ENCODE data around the gene PHC3. TPM values are rescaled to one million over a fixed set of nuclear protein-coding genes. Genes with fewer than 3 reads are reported as not detected.
"Not testable (repeated sequence)": the region's sequence is repeated elsewhere in the genome, so short reads cannot be mapped to it uniquely, and the experiment has no call there.

Gene PHC3
- polyA plus RNA-seq, 2 of the 4 experiments (the other 2 are of a cell fraction) = 10.8 to 49.1 TPM

GRCh38 chr3:170211668-170212067 is 30.1 kb upstream of the PHC3 start:
- TF ChIP-seq SMC3 (IDR thresholded peaks at IDR 0.05) (no peak), NR3C1 (IDR thresholded peaks at IDR 0.05) (no peak), MAFK (IDR thresholded peaks at IDR 0.05; ENCODE audit: partially characterized antibody) (no peak), CBX2 (IDR thresholded peaks at IDR 0.05; ENCODE audit: borderline replicate concordance, low read depth) (no peak), KDM5A (IDR thresholded peaks at IDR 0.05) (no peak), EHMT2 (IDR thresholded peaks at IDR 0.05; ENCODE audit: low read depth) (no peak), CHD4 (IDR thresholded peaks at IDR 0.05; ENCODE audit: borderline replicate concordance) (no peak), PBX3 (IDR thresholded peaks at IDR 0.05) (no peak), FOSL2 (IDR thresholded peaks at IDR 0.05) (no peak), FOSL2 (CRISPR knock-in tag; IDR thresholded peaks at IDR 0.05) (no peak), ZC3H11A (IDR thresholded peaks at IDR 0.05) (no peak)
- TF ChIP-seq, protein P1, sequence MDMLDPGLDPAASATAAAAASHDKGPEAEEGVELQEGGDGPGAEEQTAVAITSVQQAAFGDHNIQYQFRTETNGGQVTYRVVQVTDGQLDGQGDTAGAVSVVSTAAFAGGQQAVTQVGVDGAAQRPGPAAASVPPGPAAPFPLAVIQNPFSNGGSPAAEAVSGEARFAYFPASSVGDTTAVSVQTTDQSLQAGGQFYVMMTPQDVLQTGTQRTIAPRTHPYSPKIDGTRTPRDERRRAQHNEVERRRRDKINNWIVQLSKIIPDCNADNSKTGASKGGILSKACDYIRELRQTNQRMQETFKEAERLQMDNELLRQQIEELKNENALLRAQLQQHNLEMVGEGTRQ (IDR thresholded peaks at IDR 0.05) = no peak
- TF ChIP-seq, protein P2, sequence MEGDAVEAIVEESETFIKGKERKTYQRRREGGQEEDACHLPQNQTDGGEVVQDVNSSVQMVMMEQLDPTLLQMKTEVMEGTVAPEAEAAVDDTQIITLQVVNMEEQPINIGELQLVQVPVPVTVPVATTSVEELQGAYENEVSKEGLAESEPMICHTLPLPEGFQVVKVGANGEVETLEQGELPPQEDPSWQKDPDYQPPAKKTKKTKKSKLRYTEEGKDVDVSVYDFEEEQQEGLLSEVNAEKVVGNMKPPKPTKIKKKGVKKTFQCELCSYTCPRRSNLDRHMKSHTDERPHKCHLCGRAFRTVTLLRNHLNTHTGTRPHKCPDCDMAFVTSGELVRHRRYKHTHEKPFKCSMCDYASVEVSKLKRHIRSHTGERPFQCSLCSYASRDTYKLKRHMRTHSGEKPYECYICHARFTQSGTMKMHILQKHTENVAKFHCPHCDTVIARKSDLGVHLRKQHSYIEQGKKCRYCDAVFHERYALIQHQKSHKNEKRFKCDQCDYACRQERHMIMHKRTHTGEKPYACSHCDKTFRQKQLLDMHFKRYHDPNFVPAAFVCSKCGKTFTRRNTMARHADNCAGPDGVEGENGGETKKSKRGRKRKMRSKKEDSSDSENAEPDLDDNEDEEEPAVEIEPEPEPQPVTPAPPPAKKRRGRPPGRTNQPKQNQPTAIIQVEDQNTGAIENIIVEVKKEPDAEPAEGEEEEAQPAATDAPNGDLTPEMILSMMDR (IDR thresholded peaks at IDR 0.05) = no peak
- FAIRE-seq (no peak), ATAC-seq (no peak), DNase-seq (ENCODE audit: low read depth in 1 of 2, low spot score in 1 of 2) (no peak)
- ChIA-PET POLR2A (interaction anchor here (0.6 kb wide), 1 partner anchor 39 kb away, joined by 3 read pairs; no protein-coding TSS in a partner anchor), CTCF (interaction anchor here (0.9 to 1.1 kb wide), 2 partner anchors 22 to 288 kb away, joined by 3 read pairs; no protein-coding TSS in a partner anchor)
- Histone ChIP-seq H3K4me1 (no peaks in the 10 kb centered on the region), H3K4me3 (no peak overlapping the region), H3K27ac (no peak overlapping the region), H3K4me2 (no peak overlapping the region), H3K9me3 (peaks cover 16% of the 10 kb centered on the region)
- 85% methylated on average over 1 of the region's 1 CpG for WGBS (ENCODE audit: missing lambda C conversion rate)

GRCh38 chr3:170207717-170208116 is 26.2 kb upstream of the PHC3 start:
- peaks cover 16% of the 10 kb centered on the region for H3K9me3 ChIP-seq
- H3K27ac ChIP-seq = no peak overlapping the region
- no peaks in the 10 kb centered on the region for H3K4me1 ChIP-seq
- 62% methylated on average over 6 of the region's 6 CpGs for WGBS (ENCODE audit: missing lambda C conversion rate)
- no peak for TF ChIP-seq NFE2L2 (conservative IDR thresholded peaks at IDR 0.05; ENCODE audit: low read length)
- no peak overlapping the region for H3K4me2 ChIP-seq
- ChIA-PET CTCF (no interaction called here), POLR2A (no interaction called here)
- no peak overlapping the region for H3K4me3 ChIP-seq
- FAIRE-seq (no peak), DNase-seq (ENCODE audit: low read depth in 1 of 2, low spot score in 1 of 2) (no peak), ATAC-seq (no peak)

- CTCF ChIA-PET = interaction anchor here (0.5 kb wide), 1 partner anchor 25 kb away, joined by 4 read pairs; no protein-coding TSS in a partner anchor
- POLR2A ChIA-PET; H3K4me3 ChIP-seq; FAIRE-seq; DNase-seq (ENCODE audit: low read depth in 1 of 2, low spot score in 1 of 2); H3K27ac ChIP-seq; ATAC-seq; H3K4me2 ChIP-seq; H3K4me1 ChIP-seq: not testable (repeated sequence)
- peaks cover 11% of the 10 kb centered on the region for H3K9me3 ChIP-seq
- 74% methylated on average over 11 of the region's 11 CpGs for WGBS (ENCODE audit: missing lambda C conversion rate)
These were observed 24.7 kb upstream of the PHC3 start for GRCh38 chr3:170206164-170206762.

DNA sequence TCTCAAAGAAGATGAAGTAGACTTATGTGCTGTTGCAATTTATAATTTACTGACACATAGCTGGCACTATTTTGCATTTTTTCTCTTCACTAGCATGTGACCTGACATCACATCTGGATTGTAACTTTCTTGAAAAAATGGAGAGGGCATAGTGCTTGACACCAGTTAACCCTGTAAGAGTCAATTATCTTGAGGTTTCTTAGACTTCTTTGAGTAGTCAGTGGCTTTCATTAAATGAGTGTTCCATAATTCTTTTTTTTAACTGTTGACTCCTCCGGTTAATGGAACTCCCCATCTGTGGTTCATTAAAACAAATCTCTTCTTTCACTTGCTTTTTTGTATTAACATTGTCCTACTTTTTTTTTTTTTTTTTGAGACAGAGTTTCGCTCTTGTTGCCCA is 23.8 kb upstream of the PHC3 start:
- Histone ChIP-seq H3K4me2 (no peak overlapping the region), H3K4me3 (no peak overlapping the region), H3K9me3 (peaks cover 1% of the 10 kb centered on the region; the same call in 1 of the 3 replicates), H3K27ac (no peak overlapping the region), H3K4me1 (0 out of 3 replicates have a peak, but pooled peaks cover 6% of the 10 kb centered on the region)
- ChIA-PET CTCF (no interaction called here), POLR2A (no interaction called here)
- ATAC-seq = no peak
- 87% methylated on average over 2 of the region's 2 CpGs for WGBS (ENCODE audit: missing lambda C conversion rate)
- no peak for DNase-seq (ENCODE audit: low read depth in 1 of 2, low spot score in 1 of 2)
- FAIRE-seq = no peak
- no peak for TF ChIP-seq RNF2 (IDR thresholded peaks at IDR 0.05; ENCODE audit: borderline replicate concordance, low read depth)
- TF ChIP-seq, protein P3, sequence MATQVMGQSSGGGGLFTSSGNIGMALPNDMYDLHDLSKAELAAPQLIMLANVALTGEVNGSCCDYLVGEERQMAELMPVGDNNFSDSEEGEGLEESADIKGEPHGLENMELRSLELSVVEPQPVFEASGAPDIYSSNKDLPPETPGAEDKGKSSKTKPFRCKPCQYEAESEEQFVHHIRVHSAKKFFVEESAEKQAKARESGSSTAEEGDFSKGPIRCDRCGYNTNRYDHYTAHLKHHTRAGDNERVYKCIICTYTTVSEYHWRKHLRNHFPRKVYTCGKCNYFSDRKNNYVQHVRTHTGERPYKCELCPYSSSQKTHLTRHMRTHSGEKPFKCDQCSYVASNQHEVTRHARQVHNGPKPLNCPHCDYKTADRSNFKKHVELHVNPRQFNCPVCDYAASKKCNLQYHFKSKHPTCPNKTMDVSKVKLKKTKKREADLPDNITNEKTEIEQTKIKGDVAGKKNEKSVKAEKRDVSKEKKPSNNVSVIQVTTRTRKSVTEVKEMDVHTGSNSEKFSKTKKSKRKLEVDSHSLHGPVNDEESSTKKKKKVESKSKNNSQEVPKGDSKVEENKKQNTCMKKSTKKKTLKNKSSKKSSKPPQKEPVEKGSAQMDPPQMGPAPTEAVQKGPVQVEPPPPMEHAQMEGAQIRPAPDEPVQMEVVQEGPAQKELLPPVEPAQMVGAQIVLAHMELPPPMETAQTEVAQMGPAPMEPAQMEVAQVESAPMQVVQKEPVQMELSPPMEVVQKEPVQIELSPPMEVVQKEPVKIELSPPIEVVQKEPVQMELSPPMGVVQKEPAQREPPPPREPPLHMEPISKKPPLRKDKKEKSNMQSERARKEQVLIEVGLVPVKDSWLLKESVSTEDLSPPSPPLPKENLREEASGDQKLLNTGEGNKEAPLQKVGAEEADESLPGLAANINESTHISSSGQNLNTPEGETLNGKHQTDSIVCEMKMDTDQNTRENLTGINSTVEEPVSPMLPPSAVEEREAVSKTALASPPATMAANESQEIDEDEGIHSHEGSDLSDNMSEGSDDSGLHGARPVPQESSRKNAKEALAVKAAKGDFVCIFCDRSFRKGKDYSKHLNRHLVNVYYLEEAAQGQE (IDR thresholded peaks at IDR 0.05) = no peak
- TF ChIP-seq HES2 (IDR thresholded peaks at IDR 0.05) = no peak
- TF ChIP-seq, protein P4, sequence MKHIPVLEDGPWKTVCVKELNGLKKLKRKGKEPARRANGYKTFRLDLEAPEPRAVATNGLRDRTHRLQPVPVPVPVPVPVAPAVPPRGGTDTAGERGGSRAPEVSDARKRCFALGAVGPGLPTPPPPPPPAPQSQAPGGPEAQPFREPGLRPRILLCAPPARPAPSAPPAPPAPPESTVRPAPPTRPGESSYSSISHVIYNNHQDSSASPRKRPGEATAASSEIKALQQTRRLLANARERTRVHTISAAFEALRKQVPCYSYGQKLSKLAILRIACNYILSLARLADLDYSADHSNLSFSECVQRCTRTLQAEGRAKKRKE (CRISPR knock-in tag; IDR thresholded peaks at IDR 0.05; ENCODE audit: low read depth) = no peak
- no peak for TF ChIP-seq ZNF302 (CRISPR knock-in tag; IDR thresholded peaks at IDR 0.05)
- no peak for TF ChIP-seq RAD21 (conservative IDR thresholded peaks at IDR 0.05 in 1 of 2, IDR thresholded peaks at IDR 0.05 in 1 of 2)
- TF ChIP-seq MYC (IDR thresholded peaks at IDR 0.05; ENCODE audit: borderline replicate concordance, low read length) = no peak
- TF ChIP-seq FOXS1 (CRISPR knock-in tag; IDR thresholded peaks at IDR 0.05) = no peak

Measured in A549 (cell line).